RPMI7951 (cell line): ENCODE results near the gene PKNOX2. TPM values are rescaled to one million over a fixed set of nuclear protein-coding genes. Genes with fewer than 3 reads are reported as not detected.

Experiments
- DNase-seq: peaks from one replicate; pipeline ENCODE4 v3.0.0-alpha.2; 2012; ENCODE audit warnings: low read depth
- total RNA-seq: library from RNA; depleted of rRNA; stranded (reverse); fragments of >200 nt; shearing (Covaris generic); gene quantifications from 2 replicates; pipeline ENCODE4 v1.2.3, GENCODE V29; 2014

PKNOX2 gene
- total RNA-seq, 1 experiment from 2014 or later, result 2.8 TPM

GRCh38 chr11:125173027-125173426, 8.5 kb downstream of the PKNOX2 start:
- DNase-seq, result no peak

- no peak for DNase-seq
Measured at GRCh38 chr11:125173556-125173955, 9.0 kb downstream of the PKNOX2 start.

GRCh38 chr11:125174057-125174456, 9.5 kb downstream of the PKNOX2 start:
- DNase-seq, result no peak

GRCh38 chr11:125174686-125175085, 10.1 kb downstream of the PKNOX2 start:
- DNase-seq, result no peak

- no peak for DNase-seq
Measured at GRCh38 chr11:125175166-125175565, 10.6 kb downstream of the PKNOX2 start.

GRCh38 chr11:125175896-125176575, 11.5 kb downstream of the PKNOX2 start:
- peak; percentile 26 for DNase-seq

- no peak for DNase-seq
Measured at GRCh38 chr11:125176866-125177265, 12.3 kb downstream of the PKNOX2 start.

- DNase-seq, result no peak
Measured at GRCh38 chr11:125177543-125177942, 13.0 kb downstream of the PKNOX2 start.

GRCh38 chr11:125179346-125179745, 14.8 kb downstream of the PKNOX2 start:
- no peak for DNase-seq

- no peak for DNase-seq
Measured at GRCh38 chr11:125179895-125180294, 15.3 kb downstream of the PKNOX2 start.

GRCh38 chr11:125180413-125181305, 16.1 kb downstream of the PKNOX2 start:
- peak; percentile 58 for DNase-seq

- DNase-seq, result no peak
Measured at GRCh38 chr11:125182573-125182972, 18.0 kb downstream of the PKNOX2 start.

- DNase-seq, result peak; percentile 31
Measured at GRCh38 chr11:125183641-125184040, 19.1 kb downstream of the PKNOX2 start.

- DNase-seq, result peak; percentile 17
Measured at GRCh38 chr11:125188021-125188420, 23.5 kb downstream of the PKNOX2 start.

GRCh38 chr11:125190566-125190965, 26.0 kb downstream of the PKNOX2 start:
- no peak for DNase-seq

GRCh38 chr11:125192183-125192582, 27.6 kb downstream of the PKNOX2 start:
- no peak for DNase-seq

- DNase-seq, result no peak
Measured at GRCh38 chr11:125192717-125193415, 28.3 kb downstream of the PKNOX2 start.

GRCh38 chr11:125193416-125193726, 28.8 kb downstream of the PKNOX2 start:
- DNase-seq, result no peak

GRCh38 chr11:125193841-125194240, 29.3 kb downstream of the PKNOX2 start:
- DNase-seq, result no peak

GRCh38 chr11:125199915-125200314, 35.4 kb downstream of the PKNOX2 start:
- no peak for DNase-seq

GRCh38 chr11:125200441-125200840, 35.9 kb downstream of the PKNOX2 start:
- no peak for DNase-seq

- DNase-seq, result peak; percentile 44
Measured at GRCh38 chr11:125201525-125202141, 37.1 kb downstream of the PKNOX2 start.
